GM19438 (cell line): ENCODE data around the gene MAPK9.
"Not testable (repeated sequence)": the region's sequence is repeated elsewhere in the genome, so short reads cannot be mapped to it uniquely, and the experiment has no call there.

Experiments
- ATAC-seq: cut with Tn5 transposase; IDR thresholded peaks from one replicate; pipeline ENCODE4 v1.9.1; 2021; ENCODE audit warnings: low read depth; ENCODE audit not compliant: unreplicated experiment

MAPK9 gene

DNA sequence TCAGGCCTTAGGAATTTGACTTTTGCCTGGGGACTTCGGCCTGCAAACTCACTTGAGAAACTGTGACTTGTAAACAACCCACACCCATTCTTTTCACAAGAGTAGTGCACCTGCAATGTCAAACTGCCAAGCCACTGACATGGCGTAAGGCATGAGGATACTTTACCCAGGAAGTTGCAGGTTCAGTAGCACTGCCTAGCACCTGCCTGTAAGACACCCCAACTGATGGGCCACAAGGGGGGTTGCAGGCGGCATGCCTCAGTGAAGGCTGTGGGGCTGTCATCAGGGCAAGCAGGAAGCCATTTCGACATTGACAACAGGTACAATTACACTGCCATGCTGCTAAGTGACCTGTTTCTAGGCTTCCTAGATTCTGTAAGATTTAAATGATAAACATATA, 41.6 kb downstream of the MAPK9 start:
- ATAC-seq: no peak

DNA sequence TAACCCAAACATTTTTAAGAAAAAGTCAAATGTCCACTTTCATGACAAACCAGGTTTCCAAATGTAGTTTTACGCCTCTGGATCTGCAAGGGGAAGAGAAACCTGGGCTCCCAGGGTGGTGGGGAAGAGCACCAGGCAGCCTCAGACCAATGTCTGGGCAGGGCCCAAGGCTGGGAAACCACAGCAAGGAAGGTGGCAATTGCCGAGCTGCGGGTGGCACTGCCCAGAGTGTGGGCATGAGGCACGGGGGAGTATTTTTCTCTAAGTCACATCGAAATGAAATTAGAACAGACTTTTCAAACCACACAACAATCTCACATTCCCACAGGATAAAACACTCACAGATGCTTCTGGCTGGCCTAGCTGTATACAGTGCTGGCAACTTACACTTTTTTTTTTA, 50.3 kb downstream of the MAPK9 start:
- no peak for ATAC-seq

DNA sequence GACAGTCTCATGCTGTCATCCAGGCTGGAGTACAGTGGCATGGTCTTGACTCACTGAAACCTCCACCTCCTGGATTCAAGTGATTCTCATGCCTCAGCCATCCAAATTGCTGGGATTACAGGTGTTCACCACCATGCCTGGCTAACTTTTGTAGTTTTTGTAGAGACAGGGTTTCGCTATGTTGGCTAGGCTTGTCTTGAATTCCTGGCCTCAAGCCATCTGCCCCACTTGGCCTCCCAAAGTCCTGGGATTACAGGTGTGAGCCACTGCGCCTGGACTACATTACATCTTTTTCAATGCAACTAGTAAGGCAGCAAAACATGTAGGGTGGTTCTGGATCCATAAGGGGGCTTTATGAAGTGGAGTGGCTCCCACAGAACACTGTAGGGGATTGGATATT, 53.3 kb downstream of the MAPK9 start:
- no peak for ATAC-seq

DNA sequence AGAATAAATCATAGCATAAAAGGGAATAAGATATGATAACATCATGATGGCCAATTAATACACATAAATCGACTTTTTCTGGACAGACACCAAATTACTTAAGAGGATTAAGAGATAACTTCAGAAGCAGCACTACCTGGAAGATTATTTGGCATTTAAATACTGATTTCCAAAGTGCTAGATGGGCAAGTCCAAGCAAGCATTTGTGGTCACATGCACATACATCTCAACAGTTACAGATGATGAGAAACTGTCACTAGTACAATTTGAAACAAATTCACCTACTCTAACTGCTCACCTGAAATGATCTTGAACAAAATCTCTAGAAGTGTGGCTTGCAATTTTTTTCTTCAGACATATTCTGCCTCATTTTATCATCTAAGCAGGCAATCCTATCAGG, 56.0 kb downstream of the MAPK9 start:
- no peak for ATAC-seq

DNA sequence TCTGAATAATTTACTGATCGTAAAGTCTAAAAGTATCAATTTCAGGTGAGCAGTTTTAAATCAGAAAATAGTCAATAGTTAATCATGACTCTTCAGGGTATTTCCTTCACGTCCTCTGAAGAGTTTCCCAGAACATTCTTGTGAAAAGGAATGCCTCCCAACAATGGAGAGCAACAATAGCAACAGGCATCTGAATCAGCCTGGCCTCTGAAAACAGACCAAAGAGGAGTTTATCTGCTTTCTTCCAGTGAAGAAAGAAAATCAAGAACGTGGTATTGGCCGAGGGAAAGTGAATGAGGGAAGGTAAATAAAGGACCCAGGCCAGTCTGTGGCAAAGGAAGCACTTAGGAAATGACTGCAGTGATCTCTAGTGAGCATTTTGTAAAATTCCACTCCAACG, 56.8 kb downstream of the MAPK9 start:
- no peak for ATAC-seq

DNA sequence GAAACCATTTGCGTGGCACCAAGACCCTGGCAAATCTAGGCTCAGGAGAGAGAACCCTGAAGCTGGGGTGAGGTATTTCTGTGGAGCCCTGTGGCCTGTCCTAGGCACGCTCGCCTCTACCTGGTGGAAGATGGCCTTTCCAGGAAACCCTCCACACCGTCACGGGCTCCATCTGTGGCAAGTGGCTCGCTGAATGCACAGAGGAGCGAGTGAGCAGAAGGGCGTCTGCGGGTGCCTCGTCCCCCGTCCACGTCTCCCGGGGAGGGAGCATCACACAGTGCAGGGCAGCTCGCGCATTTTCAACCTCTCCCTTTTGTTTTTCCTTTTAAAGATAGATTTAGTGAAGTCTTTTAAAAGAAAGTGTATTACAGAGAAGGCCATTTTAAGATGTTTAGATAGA, 57.6 kb downstream of the MAPK9 start:
- no peak for ATAC-seq

DNA sequence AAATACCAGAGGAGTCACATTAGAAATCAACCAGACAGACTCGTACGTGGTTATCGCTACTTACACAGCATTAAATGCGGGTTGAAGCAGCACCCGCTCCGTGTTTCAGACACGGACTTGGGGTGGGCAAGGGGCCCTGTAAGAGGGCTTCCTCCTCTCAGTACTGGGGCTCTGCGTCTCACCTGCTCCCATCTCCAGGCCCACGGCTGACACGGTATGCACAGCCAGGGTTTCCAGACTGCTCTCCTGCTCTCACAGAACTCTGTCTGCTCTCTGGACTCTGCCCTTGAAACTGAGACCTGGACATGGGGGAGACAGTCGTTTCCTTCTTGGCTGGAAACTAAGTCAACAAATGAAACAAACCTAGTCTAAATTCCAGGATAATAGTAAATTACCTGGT, 58.2 kb downstream of the MAPK9 start:
- ATAC-seq: no peak

DNA sequence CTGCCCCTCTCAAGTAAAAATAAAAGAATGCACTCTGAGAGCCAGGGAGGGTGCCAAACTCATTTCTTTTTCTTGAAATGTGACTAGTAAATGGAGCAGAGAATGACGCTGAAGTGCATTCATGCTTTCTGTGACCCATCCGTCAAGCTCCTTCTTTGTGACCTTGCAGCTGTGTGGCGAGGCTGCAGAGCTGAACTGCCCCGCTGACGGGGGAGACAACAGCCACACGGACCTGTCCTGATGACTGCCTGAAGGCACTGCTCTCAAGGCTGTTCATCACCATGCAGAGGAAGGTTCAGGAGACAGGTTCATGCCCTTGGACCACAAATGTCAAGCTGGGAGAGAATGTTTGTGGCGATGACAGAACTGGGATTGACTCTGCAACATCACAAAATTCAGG, 61.9 kb downstream of the MAPK9 start:
- no peak for ATAC-seq

DNA sequence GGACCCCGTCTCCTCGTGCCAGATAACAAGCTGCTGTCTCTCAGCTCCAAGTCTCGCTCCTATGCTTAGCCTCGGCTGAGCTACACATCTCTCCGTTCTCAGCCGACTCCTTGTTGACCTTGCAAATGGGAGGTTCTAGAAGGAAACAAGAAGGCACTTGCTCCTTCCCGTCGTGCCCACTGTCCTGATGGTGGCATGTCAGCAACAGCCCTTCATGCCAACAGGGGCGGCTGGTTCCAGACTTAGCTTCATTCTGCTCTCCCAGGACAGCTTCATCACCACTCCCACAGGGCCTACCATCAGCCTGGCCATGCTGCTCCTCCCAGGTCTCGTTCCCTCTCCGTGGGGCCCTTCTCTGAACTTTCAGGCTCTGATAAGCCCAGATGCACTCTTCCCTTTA, 69.8 kb downstream of the MAPK9 start:
- no peak for ATAC-seq

DNA sequence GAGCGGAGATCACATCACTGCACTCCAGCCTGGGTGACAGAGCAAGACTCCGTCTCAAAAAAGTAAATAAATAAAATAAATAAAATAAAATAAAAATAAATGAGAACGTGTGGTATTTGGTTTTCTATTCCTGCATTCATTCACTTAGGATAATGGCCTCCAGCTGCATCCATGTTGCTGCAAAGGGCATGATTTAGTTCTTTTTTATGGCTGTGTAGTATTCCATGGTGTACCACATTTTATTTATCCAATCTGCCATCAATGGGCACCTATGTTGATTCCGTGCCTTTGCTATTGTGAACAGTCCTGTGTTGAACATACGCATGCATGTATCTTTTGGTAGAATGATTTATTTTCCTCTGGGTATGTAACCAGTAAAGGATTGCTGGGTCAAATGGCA, 74.1 kb downstream of the MAPK9 start:
- no peak for ATAC-seq

DNA sequence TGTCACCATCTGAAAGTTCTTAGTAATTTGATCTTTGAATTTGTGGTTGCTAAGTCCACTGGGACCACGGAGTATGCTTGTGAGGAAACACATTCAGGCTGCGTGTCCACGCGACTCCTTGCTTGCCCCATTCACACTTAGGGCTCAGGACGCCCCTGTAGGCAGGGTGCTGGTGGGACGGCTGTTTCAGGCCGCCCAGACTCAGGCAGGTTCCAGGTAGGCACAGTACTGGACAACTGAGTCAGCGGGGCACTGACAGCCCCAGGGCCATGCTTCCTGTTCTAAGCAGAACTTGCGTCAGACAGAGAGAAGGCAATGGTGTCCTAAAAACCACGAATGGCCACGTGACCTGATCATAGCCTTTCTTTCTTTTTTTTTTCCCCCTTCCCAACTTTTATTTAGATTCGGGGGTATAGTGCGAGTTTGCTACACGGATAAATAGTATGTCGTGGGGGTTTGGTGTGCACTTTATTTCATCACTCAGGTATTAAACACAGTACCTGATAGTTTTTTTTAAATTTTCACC, 75.2 kb downstream of the MAPK9 start:
- no peak for ATAC-seq

DNA sequence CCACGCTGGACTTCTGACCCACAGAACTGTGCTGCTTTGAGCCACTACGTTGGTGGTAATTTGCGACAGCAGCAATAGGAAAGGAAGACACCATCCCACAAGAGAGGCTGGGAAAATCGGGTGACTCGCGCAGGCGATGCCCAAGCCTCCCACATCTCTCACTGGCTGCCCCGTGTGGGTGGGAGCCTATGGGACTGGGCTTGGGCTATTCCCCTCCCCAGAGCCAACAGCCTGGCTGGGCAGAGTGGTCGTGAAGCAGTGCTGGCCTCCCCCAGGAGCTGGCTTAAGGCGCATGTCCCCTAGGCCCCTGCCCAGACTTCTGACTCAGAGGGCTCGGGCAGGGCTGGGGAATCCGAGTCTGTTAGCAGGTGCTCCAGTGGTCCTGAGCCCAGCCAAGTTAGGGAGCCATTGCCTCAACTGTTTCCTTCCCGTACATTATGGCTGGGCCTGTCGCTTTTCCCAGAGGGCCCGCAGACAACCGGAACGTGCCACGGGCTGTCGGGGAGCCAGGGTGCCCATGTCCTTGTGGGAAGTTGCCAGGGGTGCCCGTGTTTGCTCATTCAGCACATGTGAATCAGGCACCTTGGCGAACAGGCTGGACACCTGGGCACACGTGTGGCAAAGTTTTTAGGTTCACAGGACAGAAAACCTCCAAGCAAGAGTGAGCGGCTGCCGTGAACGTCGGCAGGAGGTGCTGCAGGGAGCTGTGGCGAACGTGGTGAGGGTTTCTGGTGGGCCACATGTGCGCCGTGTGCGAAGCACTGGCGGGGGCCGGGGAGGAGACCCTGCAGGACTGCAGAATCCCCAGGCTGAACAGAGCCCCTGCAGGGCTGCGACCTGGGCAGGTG, 75.9 kb downstream of the MAPK9 start:
- no peak for ATAC-seq

DNA sequence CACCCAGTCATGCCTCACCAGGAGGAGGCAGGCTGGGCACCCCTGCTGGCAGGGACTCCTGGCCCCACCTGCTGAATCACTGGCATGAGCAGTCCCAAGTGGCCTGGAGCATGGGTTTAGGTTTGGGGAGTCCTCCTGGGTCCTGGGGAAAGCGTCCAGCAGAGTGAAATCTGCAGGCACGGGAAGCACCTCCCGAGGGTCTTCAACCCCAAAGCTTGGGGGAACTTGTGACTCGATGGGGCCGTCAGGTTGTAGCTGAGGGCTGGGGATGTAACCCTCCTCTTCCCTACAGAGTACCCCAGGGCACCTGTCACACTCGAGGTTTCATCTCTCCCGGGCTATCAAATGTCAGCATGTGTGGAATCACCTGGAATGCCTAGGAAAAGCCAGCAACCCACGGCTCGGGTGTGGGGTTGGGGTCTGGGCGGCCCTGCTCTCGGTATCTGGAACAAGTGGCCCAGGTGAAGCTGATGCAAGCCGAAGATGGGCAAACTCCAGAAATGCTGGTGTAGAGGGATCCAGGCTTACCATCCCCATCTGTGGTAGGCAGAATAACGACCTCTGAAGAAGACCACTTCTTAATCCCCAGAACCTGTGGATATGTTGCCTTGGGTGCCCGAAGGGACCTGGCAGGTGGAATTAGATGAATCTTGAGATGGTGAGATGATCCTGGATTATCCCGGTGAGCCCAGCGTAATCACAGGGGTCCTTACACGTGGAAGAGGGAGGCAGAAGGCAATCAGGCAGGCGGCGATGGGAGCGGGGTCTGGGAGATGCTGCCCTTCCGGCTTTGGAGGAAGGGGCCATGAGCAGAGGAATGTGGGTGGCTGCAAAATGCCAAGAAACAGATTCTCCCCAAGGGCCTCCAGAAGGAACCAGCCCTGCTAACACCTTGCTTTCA, 76.8 kb downstream of the MAPK9 start:
- ATAC-seq: no peak

DNA sequence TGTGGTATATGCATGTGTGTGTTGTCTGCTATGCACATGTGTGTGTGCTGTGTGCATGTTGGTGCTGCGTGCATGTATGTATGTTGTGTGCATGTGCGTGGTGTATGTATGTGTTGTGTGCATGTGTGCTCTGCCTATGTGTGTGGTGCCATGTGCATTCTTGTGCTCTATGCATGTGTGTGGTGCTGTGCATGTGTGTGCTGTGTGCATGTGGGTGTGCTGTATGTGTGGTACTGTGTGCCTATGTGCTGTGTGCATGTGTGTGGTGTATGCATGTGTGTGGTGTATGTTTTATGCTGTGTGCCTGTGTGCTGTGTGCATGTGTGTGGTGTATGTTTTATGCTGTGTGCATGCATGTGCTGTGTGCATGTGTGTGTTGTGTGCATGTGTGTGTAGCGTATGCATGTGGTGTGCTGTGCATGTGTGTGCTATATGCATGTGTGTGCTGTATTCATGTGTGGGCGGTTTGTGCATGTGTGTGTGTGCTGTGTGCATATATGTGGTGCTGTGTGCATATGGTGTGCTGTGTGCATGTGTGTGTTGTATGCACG, 78.2 kb downstream of the MAPK9 start:
- no peak for ATAC-seq

DNA sequence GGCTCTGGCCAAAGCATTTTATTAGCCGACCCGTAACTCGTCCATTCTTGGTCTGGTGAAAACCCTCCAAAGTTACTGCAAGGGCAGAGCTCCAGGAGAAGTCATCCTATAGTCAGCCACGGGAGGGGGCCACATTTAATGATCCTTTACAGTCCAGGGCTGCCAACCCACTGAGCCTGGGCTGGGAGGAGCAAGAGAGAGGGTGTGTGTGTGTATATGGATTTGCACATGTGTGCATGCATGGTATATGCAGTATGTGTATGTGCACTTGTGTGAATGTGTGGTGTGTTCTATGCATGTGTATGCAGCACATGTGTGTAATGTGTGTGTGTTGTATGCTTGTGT, 78.7 kb downstream of the MAPK9 start:
- ATAC-seq: no peak

DNA sequence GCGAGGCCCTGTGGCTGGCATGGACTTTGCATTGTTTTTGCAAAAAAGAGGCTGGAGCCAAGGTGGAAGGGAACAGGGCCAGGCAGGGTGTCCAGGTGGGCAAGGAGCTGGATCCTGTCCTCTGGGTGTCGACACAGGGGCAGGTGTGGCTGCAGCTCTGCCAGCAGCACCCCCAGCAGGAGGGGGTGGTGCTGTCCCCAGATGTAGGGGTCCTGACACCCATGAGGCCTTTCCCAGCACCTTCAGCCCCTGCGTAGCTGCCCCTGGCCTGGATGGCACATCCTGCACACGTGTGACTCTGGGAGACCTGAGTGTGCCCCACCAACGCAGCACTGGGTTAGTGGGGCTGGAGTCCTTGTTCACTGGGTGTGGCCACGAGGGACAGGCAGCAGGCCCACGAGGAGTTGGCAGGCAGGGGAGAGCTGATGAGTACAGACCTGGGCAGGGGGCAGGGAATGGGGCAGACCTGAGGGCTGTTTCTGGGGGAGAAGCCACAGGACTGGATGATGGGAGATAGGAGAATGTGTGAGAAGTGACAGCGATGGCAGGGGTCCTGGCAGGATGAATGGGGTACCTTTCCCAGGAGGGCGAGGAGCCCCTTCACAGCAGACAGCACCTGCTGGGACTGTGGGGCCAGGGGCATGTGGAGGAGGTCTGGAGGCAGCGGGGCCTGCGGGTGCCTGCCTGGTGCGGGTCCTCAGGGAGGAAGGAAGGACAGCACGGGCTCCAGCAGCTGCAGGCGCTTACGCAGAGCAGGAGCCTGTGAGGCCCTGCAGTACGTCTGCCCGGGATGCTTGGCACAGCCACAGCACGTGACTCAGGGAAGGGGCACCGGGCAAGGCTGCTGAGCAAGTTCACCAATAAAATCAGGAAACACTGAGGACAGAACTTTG, 79.3 kb downstream of the MAPK9 start:
- no peak for ATAC-seq

DNA sequence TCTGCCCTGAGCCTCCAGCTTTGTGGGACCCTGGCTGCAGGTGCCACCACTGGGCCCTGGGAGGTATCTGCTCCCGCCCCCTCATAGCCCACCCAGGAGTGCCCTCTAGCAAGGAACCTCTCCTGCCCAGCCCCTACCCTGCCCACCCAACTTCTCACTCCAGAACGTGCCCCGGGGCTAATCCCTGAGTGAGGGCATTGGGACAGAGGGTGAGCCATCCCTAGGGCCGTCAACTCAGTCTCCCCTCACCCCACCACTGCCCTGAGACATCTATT, 80.2 kb downstream of the MAPK9 start:
- ATAC-seq: no peak

DNA sequence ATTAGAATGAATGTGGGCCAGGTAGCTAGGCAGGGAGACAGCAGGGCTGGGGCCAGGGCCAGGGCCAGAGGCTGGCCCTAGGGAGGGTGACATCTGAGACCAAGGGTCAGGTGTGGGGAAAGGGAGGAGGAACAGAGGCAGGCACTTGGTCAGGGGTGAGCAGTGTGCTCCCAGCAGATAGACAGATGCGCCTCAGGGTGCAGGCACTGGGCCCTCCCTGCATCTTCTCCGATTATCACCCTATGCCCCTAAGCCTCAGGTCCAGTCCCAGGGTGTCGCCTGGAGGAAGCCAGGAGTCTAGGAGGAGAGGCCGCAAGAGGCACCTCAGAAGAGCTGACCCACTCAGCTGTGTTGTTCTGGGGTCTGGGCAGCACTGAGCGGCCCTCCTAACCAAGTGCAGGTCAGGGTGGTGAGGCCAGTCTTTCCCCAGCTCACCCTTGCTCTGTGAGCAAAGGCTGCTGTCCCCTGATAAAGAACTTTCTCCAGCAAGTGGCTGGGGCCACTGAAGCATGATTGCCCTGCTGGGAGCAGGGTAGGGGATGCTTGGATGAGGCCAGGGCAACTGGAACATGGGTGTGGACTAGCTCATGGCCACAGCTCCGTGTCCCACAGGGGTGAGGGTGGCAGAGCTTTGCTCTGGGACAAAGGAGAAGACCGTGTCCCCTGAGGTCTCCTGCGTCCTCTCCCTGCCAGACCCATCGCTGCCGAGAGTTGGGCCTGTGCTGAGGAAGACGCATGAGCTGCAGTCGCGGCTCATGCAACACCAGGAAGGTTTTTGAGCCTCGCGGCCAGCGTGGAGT, 80.7 kb downstream of the MAPK9 start:
- ATAC-seq: no peak

DNA sequence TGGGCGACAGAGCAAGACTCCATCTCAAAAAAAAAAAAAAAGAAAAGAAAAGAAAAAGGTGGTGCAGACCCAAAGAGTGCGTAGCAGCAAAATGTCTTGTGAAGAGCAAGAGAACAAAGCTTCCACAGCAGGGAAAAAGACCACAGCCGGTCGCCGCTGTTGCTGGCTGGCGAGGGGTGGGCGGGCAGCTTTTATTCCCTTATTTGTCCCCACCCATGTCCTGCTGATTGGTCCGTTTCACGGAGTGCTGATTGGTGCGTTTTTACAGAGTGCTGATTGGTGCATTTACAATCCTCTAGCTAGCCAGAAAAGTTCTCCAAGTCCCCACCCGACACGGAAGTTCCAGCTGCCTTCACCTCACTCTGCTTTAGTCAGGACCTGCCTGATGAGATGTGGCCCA, 81.8 kb downstream of the MAPK9 start:
- ATAC-seq: not testable (repeated sequence)

DNA sequence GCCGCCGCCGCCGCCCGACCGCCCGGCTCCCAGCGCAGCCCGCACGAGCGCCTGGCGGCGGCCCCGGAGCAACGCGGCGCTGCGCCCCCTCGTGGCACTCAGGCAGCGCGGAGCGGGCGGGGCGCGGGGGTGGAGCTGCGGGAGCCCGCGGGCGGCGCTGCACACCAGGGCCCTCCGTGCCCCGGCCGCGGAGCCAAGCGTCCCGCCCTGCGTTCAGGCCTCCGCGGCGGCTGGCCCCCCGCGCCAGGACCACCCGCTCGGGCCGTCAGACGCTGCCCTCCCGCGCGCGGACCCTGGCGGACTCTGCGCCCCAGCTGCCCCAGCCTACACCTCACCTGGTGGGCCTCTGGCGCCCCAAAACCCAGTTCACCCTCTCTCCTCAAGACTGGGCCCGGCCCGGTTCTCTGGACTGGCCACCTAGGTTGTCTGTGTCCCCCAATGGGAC, 82.7 kb downstream of the MAPK9 start, which contains the start of gene RASGEF1C:
Gene RASGEF1C (minus strand): TSS at position 75 of the 445 bp plus-strand sequence. CDS start 71,159 bp downstream, outside the sequence.
- ATAC-seq: no peak
